GM10266 (cell line): Measurements from ENCODE around the gene MOB2.

Source experiments
- DNase-seq: peaks from one replicate; pipeline ENCODE4 v3.0.0; 2012; ENCODE audit errors: extremely low spot score
- CTCF ChIP-seq: IDR thresholded peaks from 2 replicates; pipeline ENCODE4 v1.5.1; 2012; ENCODE audit warnings: mild to moderate bottlenecking, low read depth; ENCODE audit not compliant: control insufficient read depth, insufficient read depth; ENCODE audit errors: missing control alignments

MOB2 gene

DNA sequence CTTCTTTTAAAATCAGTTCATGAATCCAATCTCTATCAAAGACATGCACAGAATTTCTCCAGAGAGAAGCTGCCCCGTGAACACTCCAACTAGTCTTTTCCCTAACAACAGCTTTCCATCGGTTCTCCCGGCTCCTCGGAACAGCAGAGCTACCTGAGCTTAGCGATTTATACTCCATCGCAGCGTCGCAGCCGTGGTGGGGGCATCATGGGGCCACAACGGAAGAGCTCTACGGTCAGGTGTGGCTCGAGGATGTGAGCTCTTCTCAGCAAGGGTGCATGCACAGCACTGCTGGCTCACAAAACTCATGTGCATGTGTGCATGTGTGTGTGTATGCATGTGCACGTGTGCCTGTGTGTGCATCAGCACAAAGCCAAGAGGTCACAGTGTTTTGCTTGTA lies 11.7 kb upstream of the MOB2 start:
- no peak for DNase-seq
- no peak for TF ChIP-seq CTCF

- TF ChIP-seq CTCF = no peak
These were observed 11.0 kb upstream of the MOB2 start for GRCh38 chr11:1497600-1497999.

GRCh38 chr11:1496761-1497095 lies 10.1 kb upstream of the MOB2 start:
- no peak for DNase-seq
- TF ChIP-seq CTCF = no peak

More at GRCh38 chr11:1497600-1497999, 11.0 kb upstream of the MOB2 start:
- DNase-seq = no peak

- DNase-seq = no peak
- TF ChIP-seq CTCF = no peak
These were observed 9.6 kb upstream of the MOB2 start for GRCh38 chr11:1496091-1496760.

DNA sequence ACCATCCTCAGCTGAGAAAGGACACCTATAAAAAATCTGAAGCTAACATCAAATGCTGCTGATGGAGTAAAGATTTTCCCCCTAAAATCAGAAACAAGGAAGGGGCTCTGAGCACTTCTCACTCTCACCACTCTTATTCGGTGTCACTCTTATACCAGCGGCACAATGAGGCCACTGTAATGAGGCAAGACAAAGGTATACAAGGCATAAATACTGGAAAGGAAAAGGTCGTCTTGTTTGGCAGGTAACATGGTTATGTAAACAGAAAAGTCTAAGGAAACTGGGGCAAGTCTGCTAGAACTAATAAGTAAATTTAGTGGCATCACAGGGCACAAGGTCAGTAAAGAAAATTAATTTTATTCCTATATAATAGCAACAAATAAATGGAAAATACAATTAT lies 8.1 kb upstream of the MOB2 start:
- no peak for DNase-seq
- TF ChIP-seq CTCF = no peak

DNA sequence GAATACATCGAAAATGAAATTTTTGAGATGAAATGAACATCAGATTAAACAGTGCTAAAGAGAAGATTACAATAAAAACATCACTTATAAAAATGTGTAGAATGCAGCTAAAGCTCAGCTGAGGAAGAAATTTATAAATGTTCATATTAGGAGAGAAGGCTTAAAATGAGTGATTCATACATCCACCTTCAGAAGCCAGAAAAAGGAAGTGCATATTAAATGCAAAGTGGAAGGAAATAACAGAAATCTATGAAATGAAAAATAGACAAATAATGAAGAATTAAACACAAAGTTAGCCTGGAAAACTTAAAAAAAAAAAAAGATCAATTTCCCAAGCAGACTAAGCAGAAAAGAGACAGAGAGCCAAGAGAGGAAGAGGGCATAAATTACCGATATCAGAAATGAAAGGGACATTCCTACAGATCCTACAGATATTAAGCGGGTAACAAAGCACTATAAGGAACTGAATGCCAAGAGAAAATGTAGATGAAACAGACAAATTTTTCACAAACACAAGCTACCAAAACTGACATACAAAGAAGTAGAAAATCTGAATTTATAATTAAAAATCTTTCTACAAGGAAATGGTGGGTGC lies 7.2 kb upstream of the MOB2 start:
- DNase-seq = no peak
- no peak for TF ChIP-seq CTCF

DNA sequence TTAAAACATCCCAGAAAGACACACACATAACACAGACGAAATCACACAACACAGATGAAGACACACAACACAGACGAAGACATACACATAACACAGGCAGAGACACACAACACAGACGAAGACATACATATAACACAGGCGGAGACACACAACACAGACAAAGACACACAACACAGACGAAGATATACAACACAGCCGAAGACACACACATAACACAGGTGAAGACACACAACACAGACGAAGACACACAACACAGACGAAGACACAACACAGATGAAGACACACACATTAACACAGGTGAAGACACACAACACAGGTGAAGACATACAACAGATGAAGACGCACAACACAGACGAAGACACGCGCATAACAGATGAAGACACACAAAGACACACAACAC lies 4.8 kb upstream of the MOB2 start:
- no peak for DNase-seq
- TF ChIP-seq CTCF = no peak
